WI38 (cell line): ENCODE measurements around the gene EIF2B5.
A peak's percentile ranks its signal among the peaks of the same experiment; 100 is the strongest.

ENCODE experiments used
- H3K4me3 ChIP-seq: 2 replicates; pipeline ENCODE4 v1.5.1; 2011; ENCODE audit warnings: low read depth, mild to moderate bottlenecking, control low read depth, low read length
- TF ChIP-seq, protein P1 (sequence below): IDR thresholded peaks from 2 replicates; pipeline ENCODE4 v1.5.1; 2012; ENCODE audit warnings: low read depth, mild to moderate bottlenecking, control low read depth, low read length

EIF2B5 gene

GRCh38 chr3:184135149-184135910, at the start of gene EIF2B5:
Gene EIF2B5, plus strand, starts transcription at chr3:184135358. Its CDS starts 28 bp downstream, at chr3:184135386.
- peak within 1 kb of the TSS; percentile 81 for H3K4me3 ChIP-seq

DNA sequence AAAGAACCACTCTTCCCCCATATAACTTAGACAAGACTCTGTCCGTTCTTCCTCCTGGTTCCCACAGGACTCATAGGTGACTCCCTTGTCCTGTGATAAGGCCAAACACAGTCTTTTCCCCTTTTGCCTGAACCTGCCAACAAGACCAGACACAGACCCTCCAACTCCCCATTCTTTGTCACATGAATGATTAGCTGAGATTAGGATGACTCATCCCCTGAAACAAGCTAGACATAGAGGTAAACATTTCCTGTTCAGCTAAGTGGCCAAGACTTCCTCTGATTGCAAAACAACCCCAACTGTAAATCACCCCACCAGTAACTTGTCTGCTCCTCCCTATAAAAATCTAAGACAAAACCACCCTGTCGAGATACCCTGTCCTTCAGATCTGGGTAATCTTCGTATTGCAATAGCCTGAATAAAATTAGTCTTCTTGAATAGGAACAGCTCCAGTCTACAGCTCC, 49.7 kb upstream of the EIF2B5 start:
- TF ChIP-seq, protein P1, sequence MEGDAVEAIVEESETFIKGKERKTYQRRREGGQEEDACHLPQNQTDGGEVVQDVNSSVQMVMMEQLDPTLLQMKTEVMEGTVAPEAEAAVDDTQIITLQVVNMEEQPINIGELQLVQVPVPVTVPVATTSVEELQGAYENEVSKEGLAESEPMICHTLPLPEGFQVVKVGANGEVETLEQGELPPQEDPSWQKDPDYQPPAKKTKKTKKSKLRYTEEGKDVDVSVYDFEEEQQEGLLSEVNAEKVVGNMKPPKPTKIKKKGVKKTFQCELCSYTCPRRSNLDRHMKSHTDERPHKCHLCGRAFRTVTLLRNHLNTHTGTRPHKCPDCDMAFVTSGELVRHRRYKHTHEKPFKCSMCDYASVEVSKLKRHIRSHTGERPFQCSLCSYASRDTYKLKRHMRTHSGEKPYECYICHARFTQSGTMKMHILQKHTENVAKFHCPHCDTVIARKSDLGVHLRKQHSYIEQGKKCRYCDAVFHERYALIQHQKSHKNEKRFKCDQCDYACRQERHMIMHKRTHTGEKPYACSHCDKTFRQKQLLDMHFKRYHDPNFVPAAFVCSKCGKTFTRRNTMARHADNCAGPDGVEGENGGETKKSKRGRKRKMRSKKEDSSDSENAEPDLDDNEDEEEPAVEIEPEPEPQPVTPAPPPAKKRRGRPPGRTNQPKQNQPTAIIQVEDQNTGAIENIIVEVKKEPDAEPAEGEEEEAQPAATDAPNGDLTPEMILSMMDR = no peak
- no peak overlapping the region for H3K4me3 ChIP-seq

More at GRCh38 chr3:184135149-184135910, at the start of gene EIF2B5:
- TF ChIP-seq, protein P1 = peak; percentile 43; the same call in 1 of the 2 replicates

DNA sequence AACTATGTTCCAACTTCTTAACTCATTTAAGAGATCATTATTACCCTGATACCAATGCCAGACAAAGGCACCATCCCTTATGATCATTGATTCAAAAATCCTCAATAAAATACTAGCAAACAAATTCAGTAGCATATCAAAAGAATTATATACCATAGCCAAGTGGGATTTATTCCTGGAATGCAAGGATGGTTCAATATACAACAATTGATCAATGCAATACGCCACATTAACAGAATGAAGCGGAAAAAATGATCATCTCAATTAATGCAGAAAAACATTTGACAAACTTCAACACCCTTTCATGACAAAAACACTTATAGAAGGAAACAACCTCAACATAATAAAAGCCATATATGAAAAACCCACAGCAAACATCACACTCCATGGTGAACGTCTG, 43.0 kb upstream of the EIF2B5 start:
- TF ChIP-seq, protein P1 = no peak

GRCh38 chr3:184096811-184097383, 38.3 kb upstream of the EIF2B5 start, which contains the start of gene HTR3E:
Gene HTR3E, plus strand, starts transcription at chr3:184097064. Its CDS starts 466 bp downstream, at chr3:184097530.
- TF ChIP-seq, protein P1 = no peak
- H3K4me3 ChIP-seq = no peak within 1 kb of the TSS

More for the DNA sequence above, 43.0 kb upstream of the EIF2B5 start:
- H3K4me3 ChIP-seq = no peak overlapping the region

DNA sequence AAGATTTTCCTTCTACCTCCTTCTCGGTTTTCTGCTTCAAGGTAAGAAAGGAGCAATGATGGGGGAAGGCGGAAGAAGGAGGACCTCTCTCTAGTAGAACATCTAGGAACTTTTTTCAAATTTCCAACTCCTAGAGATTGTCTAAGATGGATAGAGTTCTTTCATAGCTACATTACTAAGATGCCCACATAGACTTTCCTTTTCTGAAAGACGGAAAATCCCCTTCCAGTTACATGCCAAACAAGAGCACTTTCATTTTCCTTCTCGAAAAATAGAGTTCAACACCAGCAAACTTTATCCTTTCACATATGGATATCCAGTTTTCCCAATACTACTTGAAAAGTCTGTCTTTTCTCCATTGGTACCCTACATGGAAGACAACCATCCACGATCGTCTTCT, 37.6 kb upstream of the EIF2B5 start:
- H3K4me3 ChIP-seq = no peak overlapping the region
- TF ChIP-seq, protein P1 = no peak

- H3K4me3 ChIP-seq = no peak overlapping the region
- TF ChIP-seq, protein P1 = no peak
Measured at GRCh38 chr3:184099806-184100686, 35.1 kb upstream of the EIF2B5 start.
